DOHH2 (cell line): ENCODE data around the gene TEX19.

Experiments used
- EZH2phosphoT487 ChIP-seq: fragments of 200-600 bp; sonication (generic); IDR thresholded peaks from 2 replicates; pipeline ENCODE4 v1.6.1; 2017; ENCODE audit warnings: borderline replicate concordance, mild to moderate bottlenecking, antibody characterized with exemption, low read length, moderate library complexity, mixed read lengths
- TF ChIP-seq, protein P1 (sequence below): fragments of 200-600 bp; sonication (generic); IDR thresholded peaks from one replicate; pipeline ENCODE4 v1.5.1; 2014; ENCODE audit warnings: antibody characterized with exemption, mild to moderate bottlenecking, low read depth, low read length; ENCODE audit not compliant: poor library complexity, severe bottlenecking

DNA sequence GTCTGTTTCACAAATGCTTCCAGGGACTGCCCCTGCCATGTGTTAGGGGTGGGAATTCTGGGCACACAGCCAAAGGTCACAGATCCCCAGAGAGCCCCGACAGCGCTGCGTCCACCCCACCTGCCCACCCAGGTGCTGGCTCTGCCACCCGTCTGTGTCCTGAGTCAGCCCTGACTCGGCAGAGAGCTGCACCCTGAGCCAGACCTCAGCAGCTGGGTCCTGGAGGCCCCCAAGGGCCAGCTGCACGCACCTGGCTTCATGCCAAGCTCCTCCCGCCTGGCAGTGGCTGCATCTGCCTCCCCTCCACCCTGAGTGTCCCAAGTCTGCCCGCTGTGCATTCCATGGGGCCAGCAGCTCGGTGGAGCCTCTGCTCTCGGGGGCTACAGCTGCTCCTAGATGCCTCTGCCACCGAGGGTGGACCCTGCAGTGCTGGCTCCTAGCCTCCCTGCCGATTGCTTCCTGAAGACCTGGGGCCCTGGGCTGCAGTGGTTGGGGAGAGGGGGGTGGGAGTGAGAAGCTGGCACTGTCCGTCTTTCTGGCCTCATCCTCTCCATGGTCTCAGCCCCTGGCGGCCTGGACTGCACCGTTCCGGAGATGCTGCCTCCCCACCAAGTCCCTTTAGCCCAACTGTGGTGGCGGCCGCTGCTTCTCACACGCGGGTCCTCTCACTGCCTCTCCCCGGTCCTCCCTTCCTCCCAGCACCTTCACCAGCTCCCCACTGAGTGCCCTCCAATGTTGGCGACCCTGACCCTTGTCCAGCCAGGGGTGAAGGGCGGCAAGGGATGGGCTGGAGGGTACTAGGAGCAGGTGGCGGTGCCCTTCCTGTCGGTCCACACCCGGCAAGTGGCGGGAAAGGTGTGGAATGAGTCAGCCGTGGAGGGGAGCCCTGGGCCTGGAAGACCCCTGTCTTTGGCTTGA is 28.5 kb upstream of the TEX19 start:
- TF ChIP-seq, protein P1, sequence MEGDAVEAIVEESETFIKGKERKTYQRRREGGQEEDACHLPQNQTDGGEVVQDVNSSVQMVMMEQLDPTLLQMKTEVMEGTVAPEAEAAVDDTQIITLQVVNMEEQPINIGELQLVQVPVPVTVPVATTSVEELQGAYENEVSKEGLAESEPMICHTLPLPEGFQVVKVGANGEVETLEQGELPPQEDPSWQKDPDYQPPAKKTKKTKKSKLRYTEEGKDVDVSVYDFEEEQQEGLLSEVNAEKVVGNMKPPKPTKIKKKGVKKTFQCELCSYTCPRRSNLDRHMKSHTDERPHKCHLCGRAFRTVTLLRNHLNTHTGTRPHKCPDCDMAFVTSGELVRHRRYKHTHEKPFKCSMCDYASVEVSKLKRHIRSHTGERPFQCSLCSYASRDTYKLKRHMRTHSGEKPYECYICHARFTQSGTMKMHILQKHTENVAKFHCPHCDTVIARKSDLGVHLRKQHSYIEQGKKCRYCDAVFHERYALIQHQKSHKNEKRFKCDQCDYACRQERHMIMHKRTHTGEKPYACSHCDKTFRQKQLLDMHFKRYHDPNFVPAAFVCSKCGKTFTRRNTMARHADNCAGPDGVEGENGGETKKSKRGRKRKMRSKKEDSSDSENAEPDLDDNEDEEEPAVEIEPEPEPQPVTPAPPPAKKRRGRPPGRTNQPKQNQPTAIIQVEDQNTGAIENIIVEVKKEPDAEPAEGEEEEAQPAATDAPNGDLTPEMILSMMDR = no peak
- TF ChIP-seq EZH2phosphoT487 = no peak
